ENCODE measurements around the gene CUX1. TPM values are rescaled to one million over a fixed set of nuclear protein-coding genes. Genes with fewer than 3 reads are reported as not detected.
"Not testable (repeated sequence)": the region's sequence is repeated elsewhere in the genome, so short reads cannot be mapped to it uniquely, and the experiment has no call there.

Gene CUX1
- total RNA-seq, 1 experiment from 2014 or later: 54.8 TPM

DNA sequence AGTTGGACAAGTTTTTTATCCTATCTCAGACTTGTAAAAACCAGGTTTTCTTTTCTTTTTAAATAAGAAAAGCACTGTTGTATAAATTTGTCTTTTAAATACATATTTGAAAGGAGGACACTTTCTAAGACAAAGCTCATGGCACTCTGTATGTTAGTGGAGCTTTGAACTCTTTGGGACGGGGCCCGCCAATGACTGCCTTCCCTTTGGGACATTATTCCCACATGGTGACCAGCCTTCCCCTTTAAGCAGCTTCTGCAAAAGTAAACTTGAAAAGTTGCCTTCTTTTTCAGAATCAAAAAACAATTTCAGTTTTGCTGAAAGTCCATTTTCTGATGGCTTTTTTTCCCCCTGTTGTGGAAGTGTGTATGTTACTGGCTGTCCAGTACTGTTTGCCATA is 1.8 kb downstream of the CUX1 start:
- intact Hi-C loops (cut with micrococcal nuclease; ENCODE audit: unreplicated experiment): loop anchor here (10.0 kb wide), 3 partner anchors 74 to 416 kb away; no protein-coding TSS in a partner anchor
- H3K36me3 Mint-ChIP-seq (ENCODE audit: insufficient read depth, unreplicated experiment): peaks cover 18% of the 10 kb centered on the region
- H3K4me1 Mint-ChIP-seq (ENCODE audit: low read depth, unreplicated experiment): no peaks in the 10 kb centered on the region
- no TSS peak for BruUV-seq (replicated peaks)
- H3K27me3 Mint-ChIP-seq (ENCODE audit: unreplicated experiment): no peaks in the 10 kb centered on the region
- H3K9me3 Mint-ChIP-seq (ENCODE audit: low read depth, unreplicated experiment): no peaks in the 10 kb centered on the region
- TF ChIP-seq, protein P1, sequence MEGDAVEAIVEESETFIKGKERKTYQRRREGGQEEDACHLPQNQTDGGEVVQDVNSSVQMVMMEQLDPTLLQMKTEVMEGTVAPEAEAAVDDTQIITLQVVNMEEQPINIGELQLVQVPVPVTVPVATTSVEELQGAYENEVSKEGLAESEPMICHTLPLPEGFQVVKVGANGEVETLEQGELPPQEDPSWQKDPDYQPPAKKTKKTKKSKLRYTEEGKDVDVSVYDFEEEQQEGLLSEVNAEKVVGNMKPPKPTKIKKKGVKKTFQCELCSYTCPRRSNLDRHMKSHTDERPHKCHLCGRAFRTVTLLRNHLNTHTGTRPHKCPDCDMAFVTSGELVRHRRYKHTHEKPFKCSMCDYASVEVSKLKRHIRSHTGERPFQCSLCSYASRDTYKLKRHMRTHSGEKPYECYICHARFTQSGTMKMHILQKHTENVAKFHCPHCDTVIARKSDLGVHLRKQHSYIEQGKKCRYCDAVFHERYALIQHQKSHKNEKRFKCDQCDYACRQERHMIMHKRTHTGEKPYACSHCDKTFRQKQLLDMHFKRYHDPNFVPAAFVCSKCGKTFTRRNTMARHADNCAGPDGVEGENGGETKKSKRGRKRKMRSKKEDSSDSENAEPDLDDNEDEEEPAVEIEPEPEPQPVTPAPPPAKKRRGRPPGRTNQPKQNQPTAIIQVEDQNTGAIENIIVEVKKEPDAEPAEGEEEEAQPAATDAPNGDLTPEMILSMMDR (IDR thresholded peaks at IDR 0.05; ENCODE audit: unreplicated experiment): no peak
- CTCF ChIA-PET: no interaction called here
- H3K4me3 Mint-ChIP-seq (ENCODE audit: low read depth, unreplicated experiment): no peak overlapping the region
- H3K27ac Mint-ChIP-seq (ENCODE audit: unreplicated experiment): no peak overlapping the region
- DNase-seq: no peak

DNA sequence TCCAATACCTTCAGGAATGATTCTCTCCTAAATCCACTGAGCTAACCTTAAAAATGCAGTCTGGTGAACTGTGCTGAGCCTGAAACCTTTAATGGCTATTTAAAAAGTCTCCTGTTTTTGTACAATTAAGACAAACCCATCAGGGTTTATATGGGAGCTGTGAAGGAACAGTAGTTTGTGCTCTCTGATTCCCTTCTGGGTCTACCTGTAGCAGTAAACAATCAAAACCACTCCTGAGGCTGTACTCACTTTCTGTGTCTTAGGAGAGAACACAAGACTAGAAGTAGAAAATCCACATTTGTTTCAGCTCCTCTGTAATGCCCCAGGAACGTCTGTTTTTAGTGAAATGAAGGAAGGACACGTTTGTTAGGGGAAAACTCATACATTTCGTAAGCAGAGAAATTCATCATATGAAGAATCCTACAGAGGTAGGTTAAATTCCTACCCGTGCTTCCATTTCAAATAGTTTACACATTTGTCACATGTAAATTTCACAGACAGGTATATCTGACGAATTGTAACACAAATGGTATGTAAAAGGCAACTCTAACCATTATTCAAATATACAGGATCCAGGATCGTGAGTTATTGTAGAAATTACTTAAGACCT is 2.6 kb downstream of the CUX1 start:
- no peak overlapping the region for H3K27ac Mint-ChIP-seq (ENCODE audit: unreplicated experiment)
- peaks cover 10% of the 10 kb centered on the region for H3K36me3 Mint-ChIP-seq (ENCODE audit: insufficient read depth, unreplicated experiment)

DNA sequence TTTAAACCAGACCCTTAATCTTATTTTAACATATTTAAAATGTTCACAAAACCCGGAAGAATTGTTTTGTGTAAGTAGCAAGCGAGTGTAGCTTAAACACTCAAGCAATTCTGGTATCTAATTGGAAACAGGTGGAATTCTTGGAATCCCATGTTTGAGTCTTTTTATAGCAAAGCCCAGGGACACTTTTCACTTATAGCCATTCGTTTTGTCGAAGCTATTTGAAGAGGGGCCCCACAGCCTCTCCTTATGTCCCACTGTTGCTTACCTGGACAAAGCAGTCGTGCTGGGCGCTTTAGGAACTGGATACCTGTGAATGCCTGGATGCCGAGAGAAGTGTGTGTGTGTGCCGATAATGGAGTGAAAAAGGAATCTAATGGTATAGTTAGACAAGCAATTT is 3.3 kb downstream of the CUX1 start:
- CTCF ChIA-PET: interaction anchor here (0.7 kb wide), 1 partner anchor 15 kb away, joined by 3 read pairs; no protein-coding TSS in a partner anchor
- H3K36me3 Mint-ChIP-seq (ENCODE audit: insufficient read depth, unreplicated experiment): peaks cover 8% of the 10 kb centered on the region

More for the DNA sequence above, 2.6 kb downstream of the CUX1 start:
- Mint-ChIP-seq H3K9me3 (ENCODE audit: low read depth, unreplicated experiment) (no peaks in the 10 kb centered on the region), H3K4me3 (ENCODE audit: low read depth, unreplicated experiment) (no peak overlapping the region), H3K4me1 (ENCODE audit: low read depth, unreplicated experiment) (no peaks in the 10 kb centered on the region), H3K27me3 (ENCODE audit: unreplicated experiment) (no peaks in the 10 kb centered on the region)
- CTCF ChIA-PET: no interaction called here
- intact Hi-C loops (cut with micrococcal nuclease; ENCODE audit: unreplicated experiment): loop anchor here (10.0 kb wide), 3 partner anchors 75 to 415 kb away; no protein-coding TSS in a partner anchor
- DNase-seq: no peak
- TF ChIP-seq, protein P1 (IDR thresholded peaks at IDR 0.05; ENCODE audit: unreplicated experiment): no peak
- no TSS peak for BruUV-seq (replicated peaks)

DNA sequence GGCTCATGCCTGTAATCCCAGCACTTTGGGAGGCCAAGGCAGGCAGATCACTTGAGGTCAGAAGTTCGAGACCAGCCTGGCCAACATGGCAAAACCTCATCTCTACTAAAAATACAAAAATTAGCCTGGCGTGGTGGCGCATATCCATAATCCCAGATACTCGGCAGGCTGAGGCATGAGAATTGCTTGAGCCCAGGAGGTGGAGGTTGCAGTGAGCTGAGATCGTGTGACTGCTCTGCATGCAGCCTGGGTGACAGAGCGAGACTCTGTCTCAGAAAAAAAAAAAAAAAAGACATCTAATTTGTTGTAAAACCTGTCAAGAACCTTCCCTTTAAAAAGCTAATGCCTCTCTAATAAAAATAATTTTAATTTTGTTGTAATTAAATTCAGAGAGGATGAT is 5.2 kb downstream of the CUX1 start:
- H3K9me3 Mint-ChIP-seq (ENCODE audit: low read depth, unreplicated experiment); H3K4me3 Mint-ChIP-seq (ENCODE audit: low read depth, unreplicated experiment): not testable (repeated sequence)
- CTCF ChIA-PET: interaction anchor here (1.1 kb wide), 1 partner anchor 34 kb away, joined by 3 read pairs; no protein-coding TSS in a partner anchor

More for the DNA sequence above, 3.3 kb downstream of the CUX1 start:
- no peak overlapping the region for H3K4me3 Mint-ChIP-seq (ENCODE audit: low read depth, unreplicated experiment)
- intact Hi-C loops (cut with micrococcal nuclease; ENCODE audit: unreplicated experiment): no loop called here
- no peak overlapping the region for H3K27ac Mint-ChIP-seq (ENCODE audit: unreplicated experiment)
- TF ChIP-seq, protein P1 (IDR thresholded peaks at IDR 0.05; ENCODE audit: unreplicated experiment): no peak
- no peaks in the 10 kb centered on the region for H3K27me3 Mint-ChIP-seq (ENCODE audit: unreplicated experiment)
- H3K4me1 Mint-ChIP-seq (ENCODE audit: low read depth, unreplicated experiment): no peaks in the 10 kb centered on the region
- BruUV-seq (replicated peaks): no TSS peak
- H3K9me3 Mint-ChIP-seq (ENCODE audit: low read depth, unreplicated experiment): no peaks in the 10 kb centered on the region
- DNase-seq: no peak

DNA sequence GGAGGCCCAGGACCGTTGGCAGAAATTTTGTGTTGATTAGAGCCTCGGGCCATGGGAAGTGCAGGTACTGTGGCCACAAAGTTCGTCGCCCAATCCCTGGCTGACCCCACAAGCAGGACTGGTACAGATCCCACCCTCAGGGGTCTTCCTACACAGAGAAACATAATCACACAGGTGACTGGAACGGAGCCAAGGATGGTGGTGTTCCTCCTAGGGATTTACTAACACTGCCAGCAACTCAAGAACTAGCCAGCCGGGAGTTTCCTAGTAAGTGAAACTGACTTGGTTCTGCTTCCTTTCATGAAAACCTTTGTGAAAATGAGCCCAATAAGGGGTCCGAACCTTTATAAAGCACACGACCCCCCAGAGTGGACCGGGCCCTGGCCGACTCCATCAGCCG is 5.7 kb downstream of the CUX1 start:
- no peak overlapping the region for H3K4me3 Mint-ChIP-seq (ENCODE audit: low read depth, unreplicated experiment)
- H3K27ac Mint-ChIP-seq (ENCODE audit: unreplicated experiment): no peak overlapping the region
- H3K36me3 Mint-ChIP-seq (ENCODE audit: insufficient read depth, unreplicated experiment): no peaks in the 10 kb centered on the region
- TF ChIP-seq, protein P1 (IDR thresholded peaks at IDR 0.05; ENCODE audit: unreplicated experiment): no peak
- no TSS peak for BruUV-seq (replicated peaks)
- DNase-seq: no peak
- H3K4me1 Mint-ChIP-seq (ENCODE audit: low read depth, unreplicated experiment): no peaks in the 10 kb centered on the region
- H3K9me3 Mint-ChIP-seq (ENCODE audit: low read depth, unreplicated experiment): no peaks in the 10 kb centered on the region
- H3K27me3 Mint-ChIP-seq (ENCODE audit: unreplicated experiment): no peaks in the 10 kb centered on the region
- CTCF ChIA-PET: interaction anchor here (1.1 kb wide), 1 partner anchor 34 kb away, joined by 3 read pairs; no protein-coding TSS in a partner anchor
- intact Hi-C loops (cut with micrococcal nuclease; ENCODE audit: unreplicated experiment): no loop called here

More for the DNA sequence above, 5.2 kb downstream of the CUX1 start:
- H3K27me3 Mint-ChIP-seq (ENCODE audit: unreplicated experiment); H3K36me3 Mint-ChIP-seq (ENCODE audit: insufficient read depth, unreplicated experiment); BruUV-seq (replicated peaks); H3K4me1 Mint-ChIP-seq (ENCODE audit: low read depth, unreplicated experiment); DNase-seq; intact Hi-C loops (cut with micrococcal nuclease; ENCODE audit: unreplicated experiment); H3K27ac Mint-ChIP-seq (ENCODE audit: unreplicated experiment): not testable (repeated sequence)
